ENCODE measurements around the gene SHTN1. TPM values are rescaled to one million over a fixed set of nuclear protein-coding genes. Genes with fewer than 3 reads are reported as not detected.

SHTN1 gene
- polyA plus RNA-seq, 1 donor (not counting 4 experiments of a cell fraction or from before 2014, with no cell fraction given): 21.3 TPM

DNA sequence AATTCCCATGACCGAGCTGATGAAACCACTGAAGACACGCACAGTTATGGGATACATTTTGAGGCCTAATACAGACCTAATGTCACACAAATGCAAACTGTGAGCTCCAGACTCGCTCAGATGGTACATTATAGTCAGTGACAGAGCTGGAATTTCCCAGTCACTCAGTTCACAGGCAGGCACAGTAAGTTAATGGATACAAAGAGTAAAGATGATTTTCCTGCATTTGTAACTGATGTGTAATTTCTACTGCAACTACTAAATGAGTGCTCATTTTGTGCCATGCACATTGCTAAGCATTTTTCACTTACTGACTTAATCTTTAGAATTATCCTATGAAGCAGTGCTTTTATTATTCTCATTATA is 99.2 kb downstream of the SHTN1 start:
- TF ChIP-seq, protein P1, sequence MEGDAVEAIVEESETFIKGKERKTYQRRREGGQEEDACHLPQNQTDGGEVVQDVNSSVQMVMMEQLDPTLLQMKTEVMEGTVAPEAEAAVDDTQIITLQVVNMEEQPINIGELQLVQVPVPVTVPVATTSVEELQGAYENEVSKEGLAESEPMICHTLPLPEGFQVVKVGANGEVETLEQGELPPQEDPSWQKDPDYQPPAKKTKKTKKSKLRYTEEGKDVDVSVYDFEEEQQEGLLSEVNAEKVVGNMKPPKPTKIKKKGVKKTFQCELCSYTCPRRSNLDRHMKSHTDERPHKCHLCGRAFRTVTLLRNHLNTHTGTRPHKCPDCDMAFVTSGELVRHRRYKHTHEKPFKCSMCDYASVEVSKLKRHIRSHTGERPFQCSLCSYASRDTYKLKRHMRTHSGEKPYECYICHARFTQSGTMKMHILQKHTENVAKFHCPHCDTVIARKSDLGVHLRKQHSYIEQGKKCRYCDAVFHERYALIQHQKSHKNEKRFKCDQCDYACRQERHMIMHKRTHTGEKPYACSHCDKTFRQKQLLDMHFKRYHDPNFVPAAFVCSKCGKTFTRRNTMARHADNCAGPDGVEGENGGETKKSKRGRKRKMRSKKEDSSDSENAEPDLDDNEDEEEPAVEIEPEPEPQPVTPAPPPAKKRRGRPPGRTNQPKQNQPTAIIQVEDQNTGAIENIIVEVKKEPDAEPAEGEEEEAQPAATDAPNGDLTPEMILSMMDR (optimal IDR thresholded peaks at IDR 0.05 in 1 of 3, IDR thresholded peaks at IDR 0.05 in 1 of 3, conservative IDR thresholded peaks at IDR 0.05 in 1 of 3; ENCODE audit: extremely low read depth in 1 of 3, insufficient read depth in 2 of 3, low read length in 3 of 3): no peak
- TF ChIP-seq EZH2 (IDR thresholded peaks at IDR 0.05; ENCODE audit: low read length): no peak
- Histone ChIP-seq H4K20me1 (ENCODE audit: control insufficient read depth, extremely low read depth, insufficient read depth, low read length) (no peaks in the 10 kb centered on the region), H3K79me2 (ENCODE audit: control insufficient read depth, insufficient read depth, low read length) (no peaks in the 10 kb centered on the region), H3K4me1 (ENCODE audit: control insufficient read depth, extremely low read depth, insufficient read depth, low read length) (no peaks in the 10 kb centered on the region), H3K9ac (ENCODE audit: control insufficient read depth, extremely low read depth, insufficient read depth, low read length) (no peak overlapping the region), H3K27me3 (ENCODE audit: control insufficient read depth, extremely low read depth, insufficient read depth, low read length) (no peaks in the 10 kb centered on the region), H3K27ac (ENCODE audit: control insufficient read depth, insufficient read depth, low read length) (no peak overlapping the region), H3K9me1 (ENCODE audit: control insufficient read depth, extremely low read depth, insufficient read depth, low read length) (no peaks in the 10 kb centered on the region), H3K4me2 (ENCODE audit: control insufficient read depth, extremely low read depth, insufficient read depth, low read depth, low read length) (no peak overlapping the region), H3K36me3 (ENCODE audit: control insufficient read depth in 2 of 2, extremely low read depth in 1 of 2, insufficient read depth in 2 of 2, low read length in 2 of 2) (peaks cover 0 to 9% of the 10 kb centered on the region in 2 experiments), H3K9me3 (ENCODE audit: control insufficient read depth, low read depth, low read length) (no peaks in the 10 kb centered on the region), H2AFZ (ENCODE audit: control insufficient read depth, low read length) (no peak overlapping the region), H3K4me3 (ENCODE audit: control insufficient read depth in 2 of 3, extremely low read depth in 1 of 3, insufficient read depth in 2 of 3, low read depth in 1 of 3, low read length in 3 of 3) (no peak overlapping the region)
- FAIRE-seq: no peak
- dilution Hi-C loops (cut with MboI; ENCODE audit: extremely low pct_ligation_motif_present, low sequenced_read_pairs): no loop called here
- no peak for DNase-seq (ENCODE audit: low read depth, low spot score)

DNA sequence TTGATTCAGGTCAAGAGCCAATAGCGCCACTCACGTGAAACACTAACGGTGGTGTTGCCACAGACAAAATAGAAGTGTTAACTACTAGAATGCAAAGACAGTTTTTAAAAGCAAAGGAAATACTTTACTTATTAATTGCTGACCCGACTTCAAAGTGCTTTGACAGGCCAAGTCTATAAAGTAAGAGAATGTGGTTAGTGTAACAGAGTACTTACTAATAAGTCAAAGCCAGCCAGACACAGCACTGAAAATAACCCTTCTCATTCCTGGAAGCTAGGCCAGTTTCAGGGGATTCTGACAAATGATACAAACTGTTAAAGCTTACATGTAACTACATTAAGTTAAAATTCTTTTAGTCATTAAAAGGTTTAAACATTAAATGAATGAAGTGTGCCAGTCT is 105.4 kb downstream of the SHTN1 start:
- Histone ChIP-seq H3K9me1 (ENCODE audit: control insufficient read depth, extremely low read depth, insufficient read depth, low read length) (no peaks in the 10 kb centered on the region), H3K79me2 (ENCODE audit: control insufficient read depth, insufficient read depth, low read length) (no peaks in the 10 kb centered on the region), H3K4me2 (ENCODE audit: control insufficient read depth, extremely low read depth, insufficient read depth, low read depth, low read length) (no peak overlapping the region), H3K9ac (ENCODE audit: control insufficient read depth, extremely low read depth, insufficient read depth, low read length) (no peak overlapping the region), H4K20me1 (ENCODE audit: control insufficient read depth, extremely low read depth, insufficient read depth, low read length) (no peaks in the 10 kb centered on the region), H3K9me3 (ENCODE audit: control insufficient read depth, low read depth, low read length) (no peaks in the 10 kb centered on the region), H3K27ac (ENCODE audit: control insufficient read depth, insufficient read depth, low read length) (no peak overlapping the region), H2AFZ (ENCODE audit: control insufficient read depth, low read length) (no peak overlapping the region), H3K27me3 (ENCODE audit: control insufficient read depth, extremely low read depth, insufficient read depth, low read length) (no peaks in the 10 kb centered on the region), H3K4me1 (ENCODE audit: control insufficient read depth, extremely low read depth, insufficient read depth, low read length) (no peaks in the 10 kb centered on the region), H3K4me3 (ENCODE audit: control insufficient read depth in 2 of 3, extremely low read depth in 1 of 3, insufficient read depth in 2 of 3, low read depth in 1 of 3, low read length in 3 of 3) (no peak overlapping the region), H3K36me3 (ENCODE audit: control insufficient read depth in 2 of 2, extremely low read depth in 1 of 2, insufficient read depth in 2 of 2, low read length in 2 of 2) (peaks cover 0 to 7% of the 10 kb centered on the region in 2 experiments)
- DNase-seq (ENCODE audit: low read depth, low spot score): no peak
- TF ChIP-seq EZH2 (IDR thresholded peaks at IDR 0.05; ENCODE audit: low read length): no peak
- TF ChIP-seq, protein P1 (optimal IDR thresholded peaks at IDR 0.05 in 1 of 3, IDR thresholded peaks at IDR 0.05 in 1 of 3, conservative IDR thresholded peaks at IDR 0.05 in 1 of 3; ENCODE audit: extremely low read depth in 1 of 3, insufficient read depth in 2 of 3, low read length in 3 of 3): no peak
- dilution Hi-C loops (cut with MboI; ENCODE audit: extremely low pct_ligation_motif_present, low sequenced_read_pairs): no loop called here
- FAIRE-seq: no peak

All from keratinocyte (primary cell).